ENCODE data around the gene PRKAG2. TPM values are rescaled to one million over a fixed set of nuclear protein-coding genes. Genes with fewer than 3 reads are reported as not detected.
A peak's percentile ranks its signal among the peaks of the same experiment; 100 is the strongest.

Gene PRKAG2
- total RNA-seq, 1 donor from 2014 or later: 17.9 TPM

DNA sequence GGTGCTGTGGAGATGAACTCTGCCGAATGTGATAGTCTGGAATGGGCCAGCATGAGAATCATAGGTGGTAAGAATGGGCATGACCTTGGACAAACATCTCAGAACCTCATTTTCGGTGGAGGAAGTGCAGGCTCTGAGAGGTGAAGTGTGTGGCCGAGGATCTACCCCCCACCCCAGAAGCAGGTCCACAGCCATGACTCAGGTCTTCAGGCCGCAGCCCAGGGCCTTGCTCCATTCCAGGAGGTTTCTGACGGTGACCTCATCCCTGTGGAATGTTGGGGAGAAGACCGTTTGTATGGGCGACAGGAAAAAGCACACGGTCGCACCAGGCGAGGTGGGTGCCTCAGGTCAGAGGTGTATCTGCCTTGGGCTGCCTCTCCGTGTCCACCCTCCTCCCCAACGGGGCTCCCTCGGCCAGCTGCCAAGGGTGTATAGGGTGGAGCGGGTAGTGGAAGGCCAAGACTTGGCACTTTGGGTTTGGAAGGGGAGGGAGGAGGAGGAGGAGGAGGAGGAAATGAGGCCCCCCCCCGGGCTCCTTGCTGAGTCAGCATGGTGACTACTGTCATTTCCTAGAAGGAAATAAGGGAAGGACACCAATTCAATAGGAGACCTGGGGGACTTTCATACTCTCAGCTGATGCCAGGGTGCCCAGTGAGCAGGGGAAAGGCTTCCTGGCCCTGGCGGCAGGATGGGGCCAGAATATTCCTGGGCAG is 189.2 kb downstream of the PRKAG2 start:
- no peak overlapping the region for H3K4me3 Mint-ChIP-seq
- no peak for DNase-seq (ENCODE audit: extremely low spot score, unreplicated experiment)
- H3K27me3 Mint-ChIP-seq: no peaks in the 10 kb centered on the region
- H3K9me3 Mint-ChIP-seq: no peaks in the 10 kb centered on the region
- TF ChIP-seq, protein P1, sequence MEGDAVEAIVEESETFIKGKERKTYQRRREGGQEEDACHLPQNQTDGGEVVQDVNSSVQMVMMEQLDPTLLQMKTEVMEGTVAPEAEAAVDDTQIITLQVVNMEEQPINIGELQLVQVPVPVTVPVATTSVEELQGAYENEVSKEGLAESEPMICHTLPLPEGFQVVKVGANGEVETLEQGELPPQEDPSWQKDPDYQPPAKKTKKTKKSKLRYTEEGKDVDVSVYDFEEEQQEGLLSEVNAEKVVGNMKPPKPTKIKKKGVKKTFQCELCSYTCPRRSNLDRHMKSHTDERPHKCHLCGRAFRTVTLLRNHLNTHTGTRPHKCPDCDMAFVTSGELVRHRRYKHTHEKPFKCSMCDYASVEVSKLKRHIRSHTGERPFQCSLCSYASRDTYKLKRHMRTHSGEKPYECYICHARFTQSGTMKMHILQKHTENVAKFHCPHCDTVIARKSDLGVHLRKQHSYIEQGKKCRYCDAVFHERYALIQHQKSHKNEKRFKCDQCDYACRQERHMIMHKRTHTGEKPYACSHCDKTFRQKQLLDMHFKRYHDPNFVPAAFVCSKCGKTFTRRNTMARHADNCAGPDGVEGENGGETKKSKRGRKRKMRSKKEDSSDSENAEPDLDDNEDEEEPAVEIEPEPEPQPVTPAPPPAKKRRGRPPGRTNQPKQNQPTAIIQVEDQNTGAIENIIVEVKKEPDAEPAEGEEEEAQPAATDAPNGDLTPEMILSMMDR (conservative IDR thresholded peaks at IDR 0.05): no peak
- peak overlapping the region; percentile 76 for H3K27ac Mint-ChIP-seq
- peaks cover 28% of the 10 kb centered on the region for H3K4me1 Mint-ChIP-seq (ENCODE audit: unreplicated experiment)
- H3K36me3 Mint-ChIP-seq: no peaks in the 10 kb centered on the region

DNA sequence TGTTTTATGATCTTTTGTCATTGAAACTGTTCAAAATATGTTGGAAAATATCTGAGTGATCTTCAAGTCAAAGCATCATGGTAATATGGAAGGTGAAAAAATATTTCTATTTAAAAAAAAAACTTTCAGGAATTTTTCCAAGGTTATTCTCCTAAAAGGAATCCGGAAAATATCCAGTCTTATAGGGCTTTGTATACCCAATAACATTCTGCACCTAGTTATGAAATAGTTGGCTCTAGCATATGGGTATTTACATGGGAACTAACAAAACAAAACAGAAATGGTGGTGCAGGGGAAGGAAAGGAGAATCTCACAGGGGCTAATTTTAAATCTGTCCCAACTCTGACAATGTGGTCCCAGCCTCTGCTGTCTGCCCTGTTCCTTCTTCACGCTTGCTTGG is 190.1 kb downstream of the PRKAG2 start:
- H3K36me3 Mint-ChIP-seq: no peaks in the 10 kb centered on the region
- TF ChIP-seq, protein P1 (conservative IDR thresholded peaks at IDR 0.05): no peak
- H3K4me1 Mint-ChIP-seq (ENCODE audit: unreplicated experiment): peaks cover 28% of the 10 kb centered on the region
- DNase-seq (ENCODE audit: extremely low spot score, unreplicated experiment): no peak
- H3K27ac Mint-ChIP-seq: peak overlapping the region; percentile 76
- no peaks in the 10 kb centered on the region for H3K9me3 Mint-ChIP-seq
- no peaks in the 10 kb centered on the region for H3K27me3 Mint-ChIP-seq
- H3K4me3 Mint-ChIP-seq: no peak overlapping the region

DNA sequence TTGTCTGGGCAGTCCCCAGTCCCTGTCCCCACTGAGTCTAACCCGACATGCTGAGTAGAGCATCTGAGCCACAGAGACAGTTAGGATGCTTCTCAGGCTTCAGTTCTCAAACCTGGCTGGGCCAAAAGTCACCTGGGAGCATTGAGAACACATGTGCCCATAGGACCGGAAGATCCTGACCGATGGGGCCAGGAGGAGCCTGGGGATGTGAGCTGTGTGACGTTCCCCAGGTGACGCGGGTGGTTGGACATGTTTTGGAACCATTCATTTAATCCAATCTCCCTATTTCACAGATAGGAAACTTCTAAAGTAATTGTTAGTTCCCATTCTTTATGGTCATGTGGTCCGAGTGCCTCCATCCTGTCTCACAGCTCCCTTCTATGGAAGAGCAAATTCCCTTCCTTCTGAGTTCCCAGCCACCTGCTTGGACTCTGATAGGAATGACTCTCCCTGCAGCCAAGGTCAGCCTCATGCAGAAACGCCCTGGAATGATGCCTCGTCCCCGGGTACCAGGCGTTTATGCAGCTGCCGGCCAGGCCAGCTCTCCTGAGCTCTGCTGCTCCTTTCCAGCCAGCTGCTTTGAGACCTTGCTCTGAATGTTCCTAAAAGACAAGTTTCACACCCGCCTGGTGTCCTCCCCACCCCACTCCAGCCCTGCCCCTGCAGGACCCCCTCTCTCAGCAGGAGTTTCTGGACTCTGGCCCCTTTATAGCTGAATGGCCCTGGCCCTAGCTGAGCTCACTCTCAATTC is 190.7 kb downstream of the PRKAG2 start:
- H3K36me3 Mint-ChIP-seq: no peaks in the 10 kb centered on the region
- DNase-seq (ENCODE audit: extremely low spot score, unreplicated experiment): no peak
- TF ChIP-seq, protein P1 (conservative IDR thresholded peaks at IDR 0.05): no peak
- H3K4me3 Mint-ChIP-seq: no peak overlapping the region
- H3K27ac Mint-ChIP-seq: peak overlapping the region; percentile 30
- H3K9me3 Mint-ChIP-seq: no peaks in the 10 kb centered on the region
- no peaks in the 10 kb centered on the region for H3K27me3 Mint-ChIP-seq
- H3K4me1 Mint-ChIP-seq (ENCODE audit: unreplicated experiment): peaks cover 28% of the 10 kb centered on the region

DNA sequence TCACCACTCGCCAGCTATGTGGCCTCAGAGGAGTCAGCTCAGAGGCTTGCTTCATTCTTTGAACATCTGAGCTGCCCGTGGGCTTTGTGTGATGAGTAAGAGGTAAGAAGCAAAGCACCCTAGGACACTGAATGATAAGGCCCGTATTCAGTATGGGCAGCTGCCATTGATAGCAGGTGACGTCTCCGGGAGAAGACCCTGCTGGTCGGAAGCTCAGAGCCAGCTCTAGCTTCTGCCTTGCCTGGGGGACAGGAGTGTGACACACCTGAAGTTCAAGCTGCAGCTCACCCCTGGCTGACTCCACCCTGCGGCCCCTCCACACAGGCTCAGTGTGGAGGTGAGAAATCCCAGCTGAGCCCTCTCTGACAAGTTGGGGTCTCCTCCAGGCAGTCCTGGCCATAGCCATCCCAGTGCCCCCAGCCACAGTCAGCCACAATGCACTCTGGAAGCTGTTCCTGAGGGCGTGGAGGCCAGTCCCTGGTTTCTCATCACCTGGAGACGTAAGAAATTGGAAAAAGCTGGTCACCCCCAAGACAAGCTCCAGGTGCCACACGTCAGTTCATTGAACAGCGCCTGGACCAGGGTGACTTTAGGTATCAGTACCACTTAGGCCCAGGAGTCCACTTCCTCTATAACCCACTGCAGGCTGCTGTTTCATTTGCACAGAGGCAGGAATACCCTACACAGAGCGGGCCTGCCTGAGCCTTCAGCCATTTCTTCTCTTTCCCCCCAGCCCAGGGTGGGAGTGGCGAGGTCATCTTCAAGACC is 192.3 kb downstream of the PRKAG2 start:
- TF ChIP-seq, protein P1 (conservative IDR thresholded peaks at IDR 0.05): no peak
- no peak for DNase-seq (ENCODE audit: extremely low spot score, unreplicated experiment)
- Mint-ChIP-seq H3K27ac (no peak overlapping the region), H3K4me1 (ENCODE audit: unreplicated experiment) (peaks cover 18% of the 10 kb centered on the region), H3K9me3 (no peaks in the 10 kb centered on the region), H3K36me3 (no peaks in the 10 kb centered on the region), H3K4me3 (no peak overlapping the region), H3K27me3 (no peaks in the 10 kb centered on the region)

DNA sequence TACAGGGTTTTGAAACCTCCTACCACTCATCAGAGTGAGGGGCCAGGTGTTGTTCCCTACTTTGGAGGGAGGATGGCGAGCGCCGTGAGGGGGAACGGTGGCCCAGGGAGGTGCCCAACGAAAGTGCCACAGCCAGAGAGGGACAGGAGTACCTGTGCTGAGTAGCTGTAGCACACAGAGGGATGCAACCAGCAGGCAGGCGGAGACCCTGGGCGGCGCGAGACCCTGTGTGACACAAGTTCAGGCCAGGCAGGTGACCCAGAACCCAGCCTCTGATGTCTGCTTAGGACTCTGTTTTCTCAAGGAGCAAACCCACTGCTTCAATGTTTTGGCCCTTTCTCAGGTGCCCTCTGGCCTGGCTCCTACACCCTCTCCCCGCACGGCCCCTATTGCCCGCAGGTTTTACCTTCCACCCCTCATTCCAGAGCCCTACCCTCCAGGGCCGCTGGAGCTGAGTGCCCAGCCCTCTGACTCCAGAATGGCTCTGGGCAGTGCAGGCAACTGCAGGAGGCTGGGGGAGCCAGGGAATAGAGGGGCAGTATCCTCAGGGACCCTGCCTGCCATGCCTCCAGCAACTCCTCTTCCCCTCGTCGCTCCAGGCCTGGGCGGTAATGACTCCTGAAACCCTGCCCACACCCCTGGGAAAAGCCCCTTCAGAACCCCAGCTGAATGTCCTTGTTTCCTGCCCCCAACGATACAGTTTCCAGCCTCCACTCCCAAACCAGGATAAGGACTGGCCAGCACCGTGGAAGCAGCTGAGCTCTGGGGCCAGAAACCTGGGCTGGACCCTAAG is 193.1 kb downstream of the PRKAG2 start:
- TF ChIP-seq, protein P1 (conservative IDR thresholded peaks at IDR 0.05): no peak
- H3K4me1 Mint-ChIP-seq (ENCODE audit: unreplicated experiment): peaks cover 17% of the 10 kb centered on the region
- H3K4me3 Mint-ChIP-seq: no peak overlapping the region
- no peak for DNase-seq (ENCODE audit: extremely low spot score, unreplicated experiment)
- no peaks in the 10 kb centered on the region for H3K27me3 Mint-ChIP-seq
- no peaks in the 10 kb centered on the region for H3K36me3 Mint-ChIP-seq
- no peaks in the 10 kb centered on the region for H3K9me3 Mint-ChIP-seq
- H3K27ac Mint-ChIP-seq: no peak overlapping the region

Measured in type B pancreatic cell (in vitro differentiated cells).